Measurements from ENCODE around the gene CORO2B.

- TF ChIP-seq YY1 (IDR thresholded peaks at IDR 0.05; ENCODE audit: insufficient read depth, insufficient read length) (no peak), ZNF274 (IDR thresholded peaks at IDR 0.05; ENCODE audit: low read depth, low read length) (no peak), SUZ12 (IDR thresholded peaks at IDR 0.05; ENCODE audit: extremely low read depth, insufficient read depth, insufficient read length) (no peak)
Observed at GRCh38 chr15:68634122-68634482, 55.3 kb downstream of the CORO2B start.

All from NT2/D1 (cell line).